Heart left ventricle (tissue), 16 donors: ENCODE results near the gene MACROD1. TPM values are rescaled to one million over a fixed set of nuclear protein-coding genes. Genes with fewer than 3 reads are reported as not detected.

ENCODE experiments used
- ATAC-seq, 4 donors: fragments of 200-7000 bp; cut with Tn5 transposase; one replicate each; pipeline ENCODE4 v1.9.1; 2020 to 2022; ENCODE audit warnings: moderate library complexity in 4 of 4, mild to moderate bottlenecking in 3 of 4, moderate number of reproducible peaks in 1 of 4
- DNase-seq, 5 donors: peaks; one replicate each; pipeline ENCODE4 v3.0.0-alpha.2; 2020
- H3K27ac ChIP-seq, 12 donors: fragments of 200-600 bp; sonication (generic) in 4 of 12; one replicate each; pipeline versions ENCODE4 v1.5.0 to v1.8.0; 2016 to 2022; ENCODE audit warnings: mild to moderate bottlenecking in 2 of 12
- H3K27me3 ChIP-seq, 9 donors: fragments of 200-600 bp; sonication (generic) in 2 of 9; one replicate each; pipeline versions ENCODE4 v1.5.1 to v1.8.0; 2016 to 2022; ENCODE audit warnings: mild to moderate bottlenecking in 3 of 9
- H3K36me3 ChIP-seq, 9 donors: fragments of 200-600 bp; sonication (generic) in 2 of 9; one replicate each; pipeline versions ENCODE4 v1.5.0 to v1.8.0; 2018 to 2022; ENCODE audit warnings: mild to moderate bottlenecking in 2 of 9
- H3K4me1 ChIP-seq, 12 donors: fragments of 200-600 bp; sonication (generic) in 4 of 12; one replicate each; pipeline versions ENCODE4 v1.5.0 to v1.8.0; 2016 to 2022; ENCODE audit warnings: mild to moderate bottlenecking in 3 of 12
- H3K4me3 ChIP-seq, 12 donors: fragments of 200-600 bp; sonication (generic) in 4 of 12; one replicate each; pipeline versions ENCODE4 v1.5.0 to v1.8.0; 2017 to 2022; ENCODE audit warnings: mild to moderate bottlenecking in 9 of 12, moderate library complexity in 4 of 12
- H3K9me3 ChIP-seq, 12 donors: fragments of 200-600 bp; sonication (generic) in 4 of 12; one replicate each; pipeline versions ENCODE4 v1.5.0 to v1.8.0; 2016 to 2022; ENCODE audit warnings: mild to moderate bottlenecking in 1 of 12
- POLR2A ChIP-seq, 2 donors: fragments of 450-650 bp; IDR thresholded peaks; one replicate each; pipeline ENCODE4 v1.6.1; 2017; ENCODE audit warnings: antibody characterized with exemption in 2 of 2, mild to moderate bottlenecking in 2 of 2, moderate library complexity in 2 of 2
- whole genome bisulfite sequencing, 4 donors: extraction: QIAGEN DNeasy Blood & Tissue Kit in 2 of 4; methylation state at CpG; one replicate each; pipeline versions ENCODE4 v1.1.5 to v1.1.7; 2013 to 2018; 5-methylcytosine and 5-hydroxymethylcytosine counted together
- intact Hi-C, 10 donors: fragments of 100-400 bp; cut with DNase I; formaldehyde crosslinking; loops; one replicate each; pipeline versions ENCODE4 v1.11.1 to v1.14.2; 2022
- polyA plus RNA-seq, 2 donors: library from polyadenylated mRNA; stranded (reverse); fragments of 200-250 nt; gene quantifications; one replicate each; pipeline ENCODE4 v1.2.3, GENCODE V29; 2013
- total RNA-seq, 9 donors: library from RNA; depleted of rRNA in 2 of 9; stranded (reverse); fragments of >200 nt in 2 of 9; fragmentation: NEBNext Ultra II Directional in 3 of 9; extraction: Animal tissue kit (Norgen Biotek cat#: 25700) in 3 of 9; gene quantifications; one replicate each; pipeline versions ENCODE4 v1.1.0 to v1.2.4, GENCODE V29; 2016 to 2023
- TF ChIP-seq, protein P1 (sequence below), 12 donors: fragments of 200-600 bp; sonication (generic) in 4 of 12; IDR thresholded peaks; one replicate each; pipeline versions ENCODE4 v1.5.0 to v1.8.0; 2018 to 2022; ENCODE audit warnings: antibody characterized with exemption in 12 of 12, mild to moderate bottlenecking in 5 of 12
- donor health status: ischemic (EF 13 %, LVEDD 7.1; RV severe dilation, severe dysfunction).
- donor health status: healthy with polysubstance abuse.
- donor health status: DM: no; HTN: yes; CAD: no.
- donor health status: DM: no; HTN: no; CAD: no.
- donor health status: ischemic (EF 25% LVEDD 6.9; RV normal size, moderate dysfunction).
- donor health status: ischemic (EF 25% LVEDD 5.7; RV mildly dilated, moderate dysfunction).
- donor health status: healthy.
- donor health status: DM: yes; HTN: yes; CAD: no.
- donor health status: ischemic (EF 35%, LVEDD 5.7; RV mildly dilated, moderate dysfunction).
- donor health status: nonischemic (EF 11% LVEDD 7.7; RV severe dilation, severe dysfunction).
- donor health status: DM: yes; HTN: yes; CAD: no.
- donor health status: PGD.
- donor health status: ischemic (EF 29% LVEDD 5.4; RV normal size, mild dysfunction).
- donor health status: nonischemic (EF 23%, LVEDD 6.1; RV moderate dilation, normal function).

Gene MACROD1
- total and polyA plus RNA-seq, 11 donors, result 48.9 to 287 (median 116) TPM

DNA sequence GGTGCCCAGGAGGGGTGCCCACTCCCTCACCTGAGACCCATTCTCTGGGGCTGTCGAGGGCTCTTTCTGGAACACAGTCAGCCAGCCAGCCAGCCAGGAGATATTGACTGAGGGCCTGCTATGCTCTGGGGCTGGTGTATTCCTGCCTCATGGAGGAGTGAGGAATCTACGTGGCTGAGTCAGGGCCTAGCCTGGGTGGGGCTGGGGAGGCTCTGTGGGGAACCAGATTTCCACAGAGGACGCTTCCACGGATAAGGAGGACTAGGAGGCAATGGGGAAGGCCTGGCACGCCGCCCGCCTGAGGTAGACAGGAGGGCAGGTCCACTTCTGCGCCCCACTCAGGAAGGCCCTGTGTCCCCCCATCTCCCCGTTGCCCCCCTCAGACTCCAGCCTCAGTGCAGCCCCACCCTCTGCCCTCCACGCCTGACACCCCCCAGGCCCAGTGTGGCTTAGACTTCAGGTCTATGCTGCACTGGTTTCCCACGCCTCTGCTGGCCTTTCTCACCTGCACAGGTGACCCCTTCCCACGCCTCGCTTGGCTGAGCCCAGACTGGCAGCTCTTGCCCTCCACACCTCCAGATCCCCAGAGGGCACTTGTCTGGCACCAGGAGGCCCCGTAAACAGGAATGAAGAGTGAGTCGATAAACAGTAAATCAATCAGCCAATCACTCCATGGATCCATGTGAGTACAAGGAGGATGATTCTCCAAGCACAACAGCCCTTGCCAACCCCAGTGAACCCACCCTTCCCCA, 37.5 kb downstream of the MACROD1 start:
- WGBS, 4 donors, result 88 to 90% (median 89%) methylated on average over 14 to 15 of the region's 15 CpGs
- TF ChIP-seq POLR2A (IDR thresholded peaks at IDR 0.05), result no peak
- TF ChIP-seq, protein P1, sequence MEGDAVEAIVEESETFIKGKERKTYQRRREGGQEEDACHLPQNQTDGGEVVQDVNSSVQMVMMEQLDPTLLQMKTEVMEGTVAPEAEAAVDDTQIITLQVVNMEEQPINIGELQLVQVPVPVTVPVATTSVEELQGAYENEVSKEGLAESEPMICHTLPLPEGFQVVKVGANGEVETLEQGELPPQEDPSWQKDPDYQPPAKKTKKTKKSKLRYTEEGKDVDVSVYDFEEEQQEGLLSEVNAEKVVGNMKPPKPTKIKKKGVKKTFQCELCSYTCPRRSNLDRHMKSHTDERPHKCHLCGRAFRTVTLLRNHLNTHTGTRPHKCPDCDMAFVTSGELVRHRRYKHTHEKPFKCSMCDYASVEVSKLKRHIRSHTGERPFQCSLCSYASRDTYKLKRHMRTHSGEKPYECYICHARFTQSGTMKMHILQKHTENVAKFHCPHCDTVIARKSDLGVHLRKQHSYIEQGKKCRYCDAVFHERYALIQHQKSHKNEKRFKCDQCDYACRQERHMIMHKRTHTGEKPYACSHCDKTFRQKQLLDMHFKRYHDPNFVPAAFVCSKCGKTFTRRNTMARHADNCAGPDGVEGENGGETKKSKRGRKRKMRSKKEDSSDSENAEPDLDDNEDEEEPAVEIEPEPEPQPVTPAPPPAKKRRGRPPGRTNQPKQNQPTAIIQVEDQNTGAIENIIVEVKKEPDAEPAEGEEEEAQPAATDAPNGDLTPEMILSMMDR (IDR thresholded peaks at IDR 0.05), result no peak
- no peaks in the 10 kb centered on the region for H3K36me3 ChIP-seq
- no peak overlapping the region for H3K4me3 ChIP-seq
- no peaks in the 10 kb centered on the region for H3K9me3 ChIP-seq
- no peaks in the 10 kb centered on the region for H3K27me3 ChIP-seq
- H3K27ac ChIP-seq, result no peak overlapping the region
- ATAC-seq (peak in 1 of 4 donors; percentile 5), DNase-seq (no peak)
- H3K4me1 ChIP-seq, result peaks cover 0 to 22% (median 0%) of the 10 kb centered on the region in 12 donors
- intact Hi-C loops, result loop anchor here in 1 of 10 donors (10.0 kb wide), 1 partner anchor 74 kb away; no protein-coding TSS in a partner anchor

DNA sequence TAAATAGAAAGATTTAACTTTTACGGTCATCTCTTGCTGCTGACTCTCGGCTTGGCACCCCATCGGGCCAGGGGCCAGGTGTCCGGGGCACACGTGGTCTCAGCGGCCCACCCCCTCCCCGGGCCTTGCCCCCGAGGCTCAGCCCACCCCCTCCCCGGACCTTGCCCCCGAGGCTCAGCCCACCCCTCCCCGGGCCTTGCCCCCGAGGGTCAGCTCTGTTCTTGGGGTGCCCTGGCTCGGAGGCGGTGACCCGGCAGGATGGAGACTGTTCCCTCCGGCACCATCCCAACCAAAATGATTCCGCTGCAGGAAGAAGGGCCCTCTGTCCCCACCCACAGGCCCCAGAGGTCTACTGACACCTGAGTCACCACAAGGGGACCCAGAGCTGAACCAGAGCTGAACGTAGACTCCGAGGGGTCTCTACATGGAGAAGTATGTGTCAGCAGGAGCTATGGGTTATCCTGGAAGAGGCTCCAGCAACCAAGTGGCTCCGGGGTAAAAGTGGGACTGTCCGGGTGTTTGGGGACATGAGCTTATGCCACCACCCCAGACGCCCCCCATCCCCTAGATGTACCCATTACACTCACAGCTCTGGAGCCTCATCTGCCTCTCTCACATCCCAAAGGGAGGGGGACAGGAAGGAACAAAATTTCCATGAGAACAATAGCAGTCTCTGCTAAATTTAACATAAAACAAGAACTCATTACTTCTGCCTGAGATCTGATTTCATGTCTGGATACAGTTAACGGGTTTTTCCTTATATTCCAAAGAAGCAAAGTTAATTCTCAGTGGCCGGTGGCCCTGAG, 38.4 kb downstream of the MACROD1 start:
- H3K9me3 ChIP-seq, result no peaks in the 10 kb centered on the region

DNA sequence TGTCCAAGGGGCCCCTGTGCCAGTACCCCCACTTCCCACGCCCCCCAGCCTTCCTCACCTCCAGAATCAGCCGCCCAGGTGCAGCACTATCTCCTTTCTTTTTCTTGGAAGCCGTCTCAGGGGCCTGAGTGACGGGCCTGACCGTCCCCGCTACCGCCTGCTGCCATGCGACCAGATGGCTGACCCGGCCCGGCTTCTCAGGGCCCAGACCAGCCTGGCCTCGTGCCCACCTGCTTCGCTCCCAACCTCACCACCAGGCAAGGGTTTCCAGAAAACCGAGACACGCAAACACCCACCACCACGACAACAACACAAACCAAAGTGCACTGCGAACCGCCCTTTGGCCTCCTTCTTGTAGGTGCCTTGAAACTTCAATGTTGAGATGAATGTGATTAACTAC, 39.1 kb downstream of the MACROD1 start:
- DNase-seq (no peak), ATAC-seq (no peak)
- intact Hi-C loops, result loop anchor here in 1 of 10 donors (10.0 kb wide), 1 partner anchor 72 kb away; no protein-coding TSS in a partner anchor
- no peaks in the 10 kb centered on the region for H3K9me3 ChIP-seq
- peaks cover 0 to 18% (median 2%) of the 10 kb centered on the region in 12 donors for H3K4me1 ChIP-seq
- H3K36me3 ChIP-seq, result no peaks in the 10 kb centered on the region
- no peak for TF ChIP-seq POLR2A (IDR thresholded peaks at IDR 0.05)
- TF ChIP-seq, protein P1 (IDR thresholded peaks at IDR 0.05), result no peak
- 92 to 98% (median 95%) methylated on average over 17 of the region's 17 CpGs for WGBS, 4 donors
- no peak overlapping the region for H3K27ac ChIP-seq
- H3K4me3 ChIP-seq, result no peak overlapping the region
- no peaks in the 10 kb centered on the region for H3K27me3 ChIP-seq

More for the DNA sequence above, 38.4 kb downstream of the MACROD1 start:
- Histone ChIP-seq H3K4me3 (no peak overlapping the region), H3K36me3 (no peaks in the 10 kb centered on the region), H3K4me1 (peaks cover 0 to 24% (median 3%) of the 10 kb centered on the region in 12 donors), H3K27ac (no peak overlapping the region), H3K27me3 (no peaks in the 10 kb centered on the region)
- ATAC-seq (no peak), DNase-seq (no peak)
- intact Hi-C loops, result loop anchor here in 1 of 10 donors (10.0 kb wide), 1 partner anchor 73 kb away; no protein-coding TSS in a partner anchor
- 84 to 89% (median 88%) methylated on average over 16 to 24 of the region's 24 CpGs for WGBS, 4 donors
- no peak for TF ChIP-seq POLR2A (IDR thresholded peaks at IDR 0.05)
- TF ChIP-seq, protein P1 (IDR thresholded peaks at IDR 0.05), result no peak

DNA sequence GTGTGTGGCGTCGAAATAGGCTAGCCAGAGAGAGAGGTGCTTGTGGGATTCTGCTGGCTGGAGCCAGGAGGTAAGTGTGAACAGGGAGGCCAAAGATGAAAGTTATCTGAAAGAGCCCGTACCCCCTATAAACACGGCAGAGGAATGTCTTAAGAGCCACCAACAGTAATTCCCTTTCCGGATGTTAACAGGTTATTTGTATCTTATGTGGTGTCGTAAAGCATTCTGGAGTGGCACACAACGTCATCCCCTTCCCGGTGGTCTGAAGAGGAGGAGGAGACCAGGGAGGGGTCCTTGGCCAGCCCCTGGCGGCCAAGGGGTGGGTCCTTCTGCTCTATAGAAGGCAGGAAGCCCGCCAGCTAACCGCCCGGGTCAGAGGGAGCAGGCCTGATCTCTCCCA, 39.5 kb downstream of the MACROD1 start:
- no peak for DNase-seq
- Histone ChIP-seq H3K36me3 (no peaks in the 10 kb centered on the region), H3K27ac (no peak overlapping the region), H3K4me3 (no peak overlapping the region), H3K4me1 (peaks cover 0 to 19% (median 2%) of the 10 kb centered on the region in 12 donors), H3K9me3 (no peaks in the 10 kb centered on the region), H3K27me3 (no peaks in the 10 kb centered on the region)
- no peak for TF ChIP-seq POLR2A (IDR thresholded peaks at IDR 0.05)
- TF ChIP-seq, protein P1 (IDR thresholded peaks at IDR 0.05), result no peak
- no peak for ATAC-seq
- intact Hi-C loops, result loop anchor here in 1 of 10 donors (10.0 kb wide), 1 partner anchor 72 kb away; no protein-coding TSS in a partner anchor
- WGBS, 4 donors, result 85 to 91% (median 86%) methylated on average over 12 of the region's 12 CpGs
